ENCODE results near the gene HTATIP2.

GRCh38 chr11:20373568-20374209, 10.2 kb downstream of the HTATIP2 start:
- TF ChIP-seq CTCF (conservative IDR thresholded peaks at IDR 0.05; ENCODE audit: low read length) (no peak), EZH2phosphoT487 (IDR thresholded peaks at IDR 0.05; ENCODE audit: borderline replicate concordance, low read depth, low read length) (no peak)
